ENCODE measurements around the gene EIF3F. TPM values are rescaled to one million over a fixed set of nuclear protein-coding genes. Genes with fewer than 3 reads are reported as not detected.

The EIF3F gene
- total RNA-seq, 1 experiment from 2014 or later, result 197 TPM

DNA sequence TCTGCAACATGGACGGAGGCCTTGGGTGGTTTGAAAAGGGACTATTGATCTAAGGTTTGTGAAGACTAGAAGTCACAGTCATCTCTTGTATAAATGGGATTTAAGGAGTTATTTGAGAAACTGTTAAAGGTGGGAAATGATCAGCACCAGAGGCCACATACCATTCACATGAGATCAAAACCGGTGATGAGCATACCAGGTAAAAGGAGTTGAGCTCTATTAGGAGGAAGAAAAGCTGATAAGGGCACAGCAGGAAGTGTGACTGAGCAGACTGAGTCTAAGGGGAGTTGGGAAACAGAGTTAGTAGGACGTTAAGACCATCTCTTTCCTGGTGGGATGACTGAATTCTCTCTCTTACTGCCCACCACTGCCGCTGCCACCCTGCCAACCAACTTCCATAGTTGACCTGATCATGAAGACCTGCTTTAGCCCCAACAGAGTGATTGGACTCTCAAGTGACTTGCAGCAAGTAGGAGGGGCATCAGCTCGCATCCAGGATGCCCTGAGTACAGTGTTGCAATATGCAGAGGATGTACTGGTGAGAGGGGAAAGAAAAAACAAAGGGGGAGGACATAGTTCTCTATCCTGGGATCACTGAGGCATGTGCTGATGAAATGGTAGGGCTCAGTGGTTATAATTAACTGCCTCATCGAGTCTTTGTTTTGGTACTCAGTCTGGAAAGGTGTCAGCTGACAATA lies 7.6 kb downstream of the EIF3F start:
- Mint-ChIP-seq H3K27ac (ENCODE audit: unreplicated experiment) (no peak overlapping the region), H3K9me3 (ENCODE audit: low read depth, unreplicated experiment) (no peaks in the 10 kb centered on the region), H3K4me3 (ENCODE audit: low read depth, unreplicated experiment) (no peak overlapping the region), H3K27me3 (ENCODE audit: unreplicated experiment) (no peaks in the 10 kb centered on the region), H3K4me1 (ENCODE audit: low read depth, unreplicated experiment) (peaks cover 12% of the 10 kb centered on the region), H3K36me3 (ENCODE audit: insufficient read depth, unreplicated experiment) (peaks cover 61% of the 10 kb centered on the region)
- CTCF ChIA-PET, result no interaction called here
- TF ChIP-seq CTCF (IDR thresholded peaks at IDR 0.05; ENCODE audit: unreplicated experiment), result no peak
- no peak for DNase-seq
- intact Hi-C loops (cut with micrococcal nuclease; ENCODE audit: unreplicated experiment), result no loop called here
- no TSS peak for BruUV-seq (replicated peaks)

DNA sequence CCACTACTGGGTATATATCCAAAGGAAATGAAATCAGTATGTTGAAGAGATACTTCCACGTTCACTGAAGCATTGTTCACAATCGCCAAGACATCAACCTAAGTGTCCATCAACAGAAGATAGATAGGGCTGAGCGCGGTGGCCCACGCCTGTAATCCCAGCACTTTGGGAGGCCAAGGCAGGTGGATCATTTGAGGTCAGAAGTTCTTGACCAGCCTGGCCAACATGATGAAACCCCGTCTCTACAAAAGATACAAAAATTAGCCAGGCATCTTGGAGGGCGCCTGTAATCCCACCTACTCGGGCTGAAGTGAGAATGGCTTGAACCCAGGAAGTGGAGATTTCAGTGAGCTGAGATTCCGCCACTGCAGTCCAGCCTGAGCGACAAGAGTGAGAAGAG lies 12.7 kb downstream of the EIF3F start:
- Mint-ChIP-seq H3K4me1 (ENCODE audit: low read depth, unreplicated experiment) (no peaks in the 10 kb centered on the region), H3K27me3 (ENCODE audit: unreplicated experiment) (no peaks in the 10 kb centered on the region), H3K27ac (ENCODE audit: unreplicated experiment) (no peak overlapping the region), H3K4me3 (ENCODE audit: low read depth, unreplicated experiment) (no peak overlapping the region), H3K36me3 (ENCODE audit: insufficient read depth, unreplicated experiment) (peaks cover 45% of the 10 kb centered on the region), H3K9me3 (ENCODE audit: low read depth, unreplicated experiment) (no peaks in the 10 kb centered on the region)
- no peak for TF ChIP-seq CTCF (IDR thresholded peaks at IDR 0.05; ENCODE audit: unreplicated experiment)
- intact Hi-C loops (cut with micrococcal nuclease; ENCODE audit: unreplicated experiment), result no loop called here
- no TSS peak for BruUV-seq (replicated peaks)
- CTCF ChIA-PET, result interaction anchor here (0.7 kb wide), 1 partner anchor 34 kb away, joined by 3 read pairs; no protein-coding TSS in a partner anchor
- DNase-seq, result no peak

DNA sequence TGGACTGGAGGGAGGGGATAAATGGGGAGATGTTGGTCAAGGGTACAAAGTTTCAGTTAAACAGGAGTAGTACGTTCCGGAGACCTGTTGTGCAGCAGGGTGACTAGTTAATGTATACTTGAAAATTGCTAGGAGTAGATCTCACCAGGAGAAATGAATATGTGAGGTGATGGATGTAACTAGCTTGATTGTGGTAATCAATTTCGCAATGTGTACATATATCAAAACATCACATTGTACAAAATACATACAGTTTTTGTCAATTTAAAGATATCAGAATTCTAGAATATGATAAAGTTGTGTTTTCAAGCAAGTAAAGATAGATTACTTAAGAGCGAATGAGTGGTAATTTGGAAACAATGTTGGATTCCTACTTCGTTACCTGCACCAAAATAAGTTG lies 13.3 kb downstream of the EIF3F start:
- no peak for TF ChIP-seq CTCF (IDR thresholded peaks at IDR 0.05; ENCODE audit: unreplicated experiment)
- no peak for DNase-seq
- H3K27ac Mint-ChIP-seq (ENCODE audit: unreplicated experiment), result no peak overlapping the region
- no peak overlapping the region for H3K4me3 Mint-ChIP-seq (ENCODE audit: low read depth, unreplicated experiment)
- H3K9me3 Mint-ChIP-seq (ENCODE audit: low read depth, unreplicated experiment), result no peaks in the 10 kb centered on the region
- no peaks in the 10 kb centered on the region for H3K27me3 Mint-ChIP-seq (ENCODE audit: unreplicated experiment)
- CTCF ChIA-PET, result no interaction called here
- peaks cover 39% of the 10 kb centered on the region for H3K36me3 Mint-ChIP-seq (ENCODE audit: insufficient read depth, unreplicated experiment)
- H3K4me1 Mint-ChIP-seq (ENCODE audit: low read depth, unreplicated experiment), result no peaks in the 10 kb centered on the region
- intact Hi-C loops (cut with micrococcal nuclease; ENCODE audit: unreplicated experiment), result no loop called here
- no TSS peak for BruUV-seq (replicated peaks)

DNA sequence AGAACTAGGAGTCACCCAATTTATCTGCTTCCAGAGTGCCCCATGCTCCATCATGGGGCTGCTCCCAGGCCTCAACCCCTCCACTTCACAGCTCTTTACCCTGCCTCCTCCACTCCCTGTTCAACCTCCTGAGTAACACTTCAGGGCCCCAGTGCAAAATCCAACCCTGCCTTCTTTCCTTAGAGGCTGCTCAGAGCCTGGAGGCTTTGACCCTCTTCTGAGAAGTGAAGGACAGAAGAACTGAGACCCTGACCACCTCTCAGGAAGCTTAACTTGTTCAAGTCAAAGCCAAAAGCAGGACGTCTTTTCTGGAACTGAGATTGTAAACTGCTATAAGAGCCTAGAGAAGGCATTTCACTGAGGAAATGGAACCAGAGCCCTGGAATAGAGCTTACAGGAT lies 15.5 kb downstream of the EIF3F start:
- intact Hi-C loops (cut with micrococcal nuclease; ENCODE audit: unreplicated experiment), result no loop called here
- BruUV-seq (replicated peaks), result no TSS peak
- no peaks in the 10 kb centered on the region for H3K27me3 Mint-ChIP-seq (ENCODE audit: unreplicated experiment)
- no peak overlapping the region for H3K27ac Mint-ChIP-seq (ENCODE audit: unreplicated experiment)
- H3K9me3 Mint-ChIP-seq (ENCODE audit: low read depth, unreplicated experiment), result no peaks in the 10 kb centered on the region
- peaks cover 18% of the 10 kb centered on the region for H3K36me3 Mint-ChIP-seq (ENCODE audit: insufficient read depth, unreplicated experiment)
- CTCF ChIA-PET, result no interaction called here
- H3K4me3 Mint-ChIP-seq (ENCODE audit: low read depth, unreplicated experiment), result no peak overlapping the region
- no peaks in the 10 kb centered on the region for H3K4me1 Mint-ChIP-seq (ENCODE audit: low read depth, unreplicated experiment)
- no peak for DNase-seq
- TF ChIP-seq CTCF (IDR thresholded peaks at IDR 0.05; ENCODE audit: unreplicated experiment), result no peak
